PC-9 (cell line): ENCODE results near the gene IL11. TPM values are rescaled to one million over a fixed set of nuclear protein-coding genes. Genes with fewer than 3 reads are reported as not detected.

ENCODE experiments used
- BruUV-seq: library from RNA; stranded (reverse); fragments of 400-500 nt; replicated peaks from 2 replicates; lab custom pipeline; 2021; lab: Mats Ljungman, UMichigan
- CTCF ChIA-PET: fragments of 300-600 bp; sonication (Branson Sonifier 250); formaldehyde crosslinking; loops from one replicate; lab custom pipeline; 2022; ENCODE audit warnings: antibody characterized with exemption; lab: Charles Lee
- POLR2A ChIA-PET: fragments of 300-600 bp; sonication (Branson Sonifier 250); formaldehyde crosslinking; loops from one replicate; lab custom pipeline; 2022; ENCODE audit warnings: antibody characterized with exemption; ENCODE audit not compliant: unreplicated experiment; lab: Charles Lee
- DNase-seq, 2 experiments: peaks; one replicate each; pipeline versions ENCODE4 v3.0.0 to v3.0.0-alpha.2; 2015 to 2022; ENCODE audit warnings: mixed read lengths in 1 of 2
- H2AFZ ChIP-seq: fragments of 200-600 bp; sonication (generic); 2 replicates; pipeline ENCODE4 v1.8.1; 2017; ENCODE audit warnings: antibody characterized with exemption
- H3F3A ChIP-seq: fragments of 200-600 bp; sonication (generic); 2 replicates; pipeline ENCODE4 v1.8.1; 2017; ENCODE audit warnings: antibody characterized with exemption, mild to moderate bottlenecking, low read depth; ENCODE audit not compliant: insufficient read depth
- H3K27ac ChIP-seq: fragments of 200-600 bp; sonication (generic); 2 replicates; pipeline ENCODE4 v1.6.1; 2016; ENCODE audit warnings: mixed run types
- H3K27me3 ChIP-seq: fragments of 200-600 bp; sonication (generic); 2 replicates; pipeline ENCODE4 v1.6.1; 2016; ENCODE audit warnings: low read depth, mixed run types; ENCODE audit not compliant: insufficient read depth
- H3K36me3 ChIP-seq: fragments of 200-600 bp; sonication (generic); 2 replicates; pipeline ENCODE4 v1.6.1; 2016; ENCODE audit warnings: low read depth, mixed run types
- H3K4me1 ChIP-seq: fragments of 200-600 bp; sonication (generic); replicated peaks from 2 replicates; pipeline ENCODE4 v1.6.1; 2016; ENCODE audit warnings: mixed run types; ENCODE audit not compliant: insufficient read depth
- H3K4me2 ChIP-seq: fragments of 200-600 bp; sonication (generic); 2 replicates; pipeline ENCODE4 v1.6.1; 2017; ENCODE audit warnings: mixed run types
- H3K4me3 ChIP-seq: fragments of 200-600 bp; sonication (generic); 2 replicates; pipeline ENCODE4 v1.6.1; 2016; ENCODE audit warnings: mixed run types
- H3K79me2 ChIP-seq: fragments of 200-600 bp; sonication (generic); 2 replicates; pipeline ENCODE4 v1.6.1; 2017; ENCODE audit warnings: low read depth, mixed run types
- H3K9me2 ChIP-seq: fragments of 200-600 bp; sonication (generic); 2 replicates; pipeline ENCODE4 v1.8.1; 2017; ENCODE audit warnings: mild to moderate bottlenecking; ENCODE audit not compliant: insufficient read depth
- H3K9me3 ChIP-seq: fragments of 200-600 bp; sonication (generic); 2 replicates; pipeline ENCODE4 v1.8.1; 2016; ENCODE audit warnings: low read depth; ENCODE audit not compliant: insufficient read depth
- H4K20me1 ChIP-seq: fragments of 200-600 bp; sonication (generic); 2 replicates; pipeline ENCODE4 v1.8.1; 2017; ENCODE audit not compliant: insufficient read depth
- EZH2 ChIP-seq: fragments of 200-600 bp; sonication (generic); IDR thresholded peaks from 2 replicates; pipeline ENCODE4 v1.8.0; 2017; ENCODE audit warnings: antibody characterized with exemption, low read depth
- intact Hi-C: fragments of 100-400 bp; cut with micrococcal nuclease; formaldehyde crosslinking; loops from one replicate; pipeline ENCODE4 v1.10.0; 2022; ENCODE audit not compliant: unreplicated experiment
- total RNA-seq: library from RNA; stranded (reverse); gene quantifications from 2 replicates; pipeline ENCODE4 v1.2.3, GENCODE V29; 2021
- TF ChIP-seq, protein P1 (sequence below): fragments of 200-600 bp; sonication (generic); conservative IDR thresholded peaks from 2 replicates; pipeline ENCODE4 v1.6.1; 2017; ENCODE audit warnings: mixed run types, antibody characterized with exemption, mild to moderate bottlenecking, moderate library complexity

The IL11 gene
- total RNA-seq, 1 experiment from 2014 or later, result 4.1 TPM

DNA sequence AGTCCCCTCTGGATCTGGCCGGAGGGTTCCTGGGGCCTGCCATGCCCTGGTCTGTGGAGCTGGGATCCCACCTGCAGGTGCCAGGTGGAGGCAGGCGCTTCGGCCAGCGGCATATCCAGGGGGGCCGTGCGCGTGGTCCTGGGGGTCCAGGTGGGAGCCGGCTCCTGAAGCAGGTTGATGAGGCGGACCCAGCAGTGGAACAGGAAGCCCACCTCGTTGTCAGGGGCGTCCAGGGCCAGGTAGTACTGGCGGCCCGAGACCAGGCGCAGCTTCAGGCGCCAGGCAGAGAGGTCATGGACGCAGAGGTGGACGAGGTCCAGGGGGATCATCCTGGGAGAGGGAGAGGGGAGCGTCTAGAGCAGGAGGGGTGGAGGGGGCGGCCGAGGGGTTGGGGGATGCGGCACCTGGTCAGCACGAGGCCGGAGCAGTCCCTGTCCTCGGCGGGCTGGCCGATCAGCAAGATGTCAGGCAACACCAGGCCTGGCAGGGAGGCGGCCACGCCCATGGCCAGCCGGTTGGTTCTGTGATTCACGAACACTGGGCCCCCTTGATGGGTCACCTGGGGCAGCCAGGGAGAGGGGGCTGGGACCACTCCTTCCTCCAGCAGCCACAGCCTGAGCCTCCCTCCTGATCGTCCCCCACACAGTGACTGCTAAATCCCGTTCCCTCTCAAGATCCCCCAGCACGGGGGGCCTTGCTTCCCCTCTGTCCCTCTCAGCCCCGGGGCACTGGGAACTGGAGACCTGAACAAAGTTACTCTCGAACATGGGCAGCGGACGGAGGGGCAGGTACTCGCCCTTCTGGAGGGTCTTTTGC, 7.9 kb downstream of the IL11 start:
- H3K4me1 ChIP-seq, result no peaks in the 10 kb centered on the region
- no peak for TF ChIP-seq EZH2
- TF ChIP-seq, protein P1, sequence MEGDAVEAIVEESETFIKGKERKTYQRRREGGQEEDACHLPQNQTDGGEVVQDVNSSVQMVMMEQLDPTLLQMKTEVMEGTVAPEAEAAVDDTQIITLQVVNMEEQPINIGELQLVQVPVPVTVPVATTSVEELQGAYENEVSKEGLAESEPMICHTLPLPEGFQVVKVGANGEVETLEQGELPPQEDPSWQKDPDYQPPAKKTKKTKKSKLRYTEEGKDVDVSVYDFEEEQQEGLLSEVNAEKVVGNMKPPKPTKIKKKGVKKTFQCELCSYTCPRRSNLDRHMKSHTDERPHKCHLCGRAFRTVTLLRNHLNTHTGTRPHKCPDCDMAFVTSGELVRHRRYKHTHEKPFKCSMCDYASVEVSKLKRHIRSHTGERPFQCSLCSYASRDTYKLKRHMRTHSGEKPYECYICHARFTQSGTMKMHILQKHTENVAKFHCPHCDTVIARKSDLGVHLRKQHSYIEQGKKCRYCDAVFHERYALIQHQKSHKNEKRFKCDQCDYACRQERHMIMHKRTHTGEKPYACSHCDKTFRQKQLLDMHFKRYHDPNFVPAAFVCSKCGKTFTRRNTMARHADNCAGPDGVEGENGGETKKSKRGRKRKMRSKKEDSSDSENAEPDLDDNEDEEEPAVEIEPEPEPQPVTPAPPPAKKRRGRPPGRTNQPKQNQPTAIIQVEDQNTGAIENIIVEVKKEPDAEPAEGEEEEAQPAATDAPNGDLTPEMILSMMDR, result no peak
- no peaks in the 10 kb centered on the region for H3K79me2 ChIP-seq
- no peak overlapping the region for H3K4me3 ChIP-seq
- peaks cover 15% of the 10 kb centered on the region; the same call in 1 of the 2 replicates for H3F3A ChIP-seq
- DNase-seq, result no peak
- no peaks in the 10 kb centered on the region for H3K27me3 ChIP-seq
- no peaks in the 10 kb centered on the region for H3K9me2 ChIP-seq
- H3K4me2 ChIP-seq, result no peak overlapping the region
- H3K36me3 ChIP-seq, result no peaks in the 10 kb centered on the region
- H3K27ac ChIP-seq, result no peak overlapping the region
- BruUV-seq, result no TSS peak
- intact Hi-C loops, result no loop called here
- no peak overlapping the region for H2AFZ ChIP-seq
- no peaks in the 10 kb centered on the region for H3K9me3 ChIP-seq
- ChIA-PET POLR2A (interaction anchor here (0.6 kb wide), 1 partner anchor 22 kb away, joined by 5 read pairs; the partner anchor contains the start of gene TMEM238), CTCF (no interaction called here)
- H4K20me1 ChIP-seq, result no peaks in the 10 kb centered on the region

DNA sequence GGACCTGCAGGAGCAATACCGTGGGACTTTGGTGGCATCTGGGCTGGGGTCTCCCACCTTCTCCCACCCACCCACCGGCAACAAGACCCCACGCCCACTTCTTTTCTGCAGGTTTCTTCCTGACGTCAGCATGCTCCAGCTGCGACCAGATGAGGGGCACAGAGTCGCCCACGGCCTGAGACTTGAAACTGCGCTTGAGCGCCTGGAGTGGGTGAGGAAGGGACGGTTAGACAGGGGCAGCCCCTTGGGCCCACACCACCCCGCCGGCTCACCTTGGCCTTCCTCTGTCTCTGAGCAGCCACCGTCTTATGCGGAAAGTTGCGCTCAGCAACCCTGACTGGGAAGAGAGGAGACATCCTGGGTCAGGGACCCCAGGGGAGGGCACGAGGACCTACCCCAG, 9.4 kb downstream of the IL11 start:
- no peaks in the 10 kb centered on the region for H3K4me1 ChIP-seq
- peaks cover 17% of the 10 kb centered on the region; the same call in 1 of the 2 replicates for H3F3A ChIP-seq
- intact Hi-C loops, result no loop called here
- no peak overlapping the region for H2AFZ ChIP-seq
- H3K27ac ChIP-seq, result no peak overlapping the region
- ChIA-PET POLR2A (no interaction called here), CTCF (no interaction called here)
- DNase-seq, result no peak
- TF ChIP-seq, protein P1, result no peak
- TF ChIP-seq EZH2, result no peak
- no peak overlapping the region for H3K4me2 ChIP-seq
- BruUV-seq, result no TSS peak
- no peaks in the 10 kb centered on the region for H3K36me3 ChIP-seq
- peaks cover 5% of the 10 kb centered on the region for H3K27me3 ChIP-seq
- H3K9me2 ChIP-seq, result no peaks in the 10 kb centered on the region
- H3K9me3 ChIP-seq, result no peaks in the 10 kb centered on the region
- H4K20me1 ChIP-seq, result no peaks in the 10 kb centered on the region
- no peak overlapping the region for H3K4me3 ChIP-seq
- no peaks in the 10 kb centered on the region for H3K79me2 ChIP-seq

DNA sequence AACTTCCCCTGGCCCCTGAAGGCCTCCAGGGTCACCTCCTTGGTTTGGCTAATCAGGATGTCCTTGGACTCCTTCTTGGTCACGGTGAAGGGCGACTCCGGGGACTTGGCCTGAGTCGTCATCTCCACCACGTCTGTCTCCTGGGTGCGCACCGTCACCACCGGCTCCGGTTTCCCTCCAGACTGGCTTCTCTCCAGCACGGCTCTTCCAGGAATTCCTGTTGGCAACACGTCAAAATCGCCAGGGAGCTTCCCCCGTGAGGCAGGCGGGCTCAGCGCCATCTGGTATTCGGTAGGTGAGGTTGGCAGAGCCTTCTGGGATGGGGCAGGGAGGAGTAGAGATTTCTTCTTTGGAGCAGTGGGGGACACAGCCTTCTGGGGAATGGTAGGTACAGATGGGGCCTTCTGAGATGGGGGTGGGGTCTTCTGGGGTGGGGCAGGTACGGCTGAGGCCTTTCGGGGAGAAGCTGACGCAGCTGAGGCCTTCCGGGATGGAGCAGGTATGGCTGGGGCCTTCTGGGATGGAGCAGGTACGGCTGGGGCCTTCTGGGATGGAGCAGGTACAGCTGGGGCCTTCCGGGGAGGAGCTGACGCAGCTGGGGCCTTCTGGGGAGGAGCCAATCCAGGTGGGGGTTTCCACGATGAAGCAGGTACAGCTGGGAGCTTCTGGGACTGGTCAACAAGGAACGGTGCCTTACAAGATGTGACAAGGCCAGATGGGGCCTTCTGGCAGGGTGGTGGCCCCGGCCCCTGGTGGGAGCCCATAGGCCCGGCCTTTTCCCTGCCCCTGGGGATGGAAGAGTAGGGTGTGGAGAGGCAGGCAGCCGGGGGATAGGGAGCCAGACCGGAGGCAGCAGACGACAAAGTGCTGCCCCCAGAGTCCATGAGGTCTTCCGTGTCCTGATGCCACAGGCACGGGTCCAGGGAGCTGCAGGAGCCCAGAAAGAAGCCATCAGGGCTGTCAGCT, 11.0 kb downstream of the IL11 start:
- H3K9me2 ChIP-seq, result no peaks in the 10 kb centered on the region
- no TSS peak for BruUV-seq
- no peak for DNase-seq
- H3K79me2 ChIP-seq, result no peaks in the 10 kb centered on the region
- ChIA-PET CTCF (no interaction called here), POLR2A (interaction anchor here (0.5 kb wide), 1 partner anchor 116 kb away, joined by 3 read pairs; no protein-coding TSS in a partner anchor)
- H3K4me2 ChIP-seq, result no peak overlapping the region
- TF ChIP-seq EZH2, result no peak
- TF ChIP-seq, protein P1, result no peak
- H3F3A ChIP-seq, result peaks cover 18% of the 10 kb centered on the region
- peaks cover 6% of the 10 kb centered on the region; the same call in 1 of the 2 replicates for H3K4me1 ChIP-seq
- intact Hi-C loops, result no loop called here
- H3K27me3 ChIP-seq, result peaks cover 5% of the 10 kb centered on the region
- no peaks in the 10 kb centered on the region for H3K36me3 ChIP-seq
- no peak overlapping the region for H3K4me3 ChIP-seq
- no peak overlapping the region for H2AFZ ChIP-seq
- H3K27ac ChIP-seq, result no peak overlapping the region
- no peaks in the 10 kb centered on the region for H4K20me1 ChIP-seq
- H3K9me3 ChIP-seq, result no peaks in the 10 kb centered on the region
